ENCODE results near the gene EEF1AKMT2. TPM values are rescaled to one million over a fixed set of nuclear protein-coding genes. Genes with fewer than 3 reads are reported as not detected.

Gene EEF1AKMT2
- total RNA-seq, 1 experiment from 2014 or later = 31.1 TPM

DNA sequence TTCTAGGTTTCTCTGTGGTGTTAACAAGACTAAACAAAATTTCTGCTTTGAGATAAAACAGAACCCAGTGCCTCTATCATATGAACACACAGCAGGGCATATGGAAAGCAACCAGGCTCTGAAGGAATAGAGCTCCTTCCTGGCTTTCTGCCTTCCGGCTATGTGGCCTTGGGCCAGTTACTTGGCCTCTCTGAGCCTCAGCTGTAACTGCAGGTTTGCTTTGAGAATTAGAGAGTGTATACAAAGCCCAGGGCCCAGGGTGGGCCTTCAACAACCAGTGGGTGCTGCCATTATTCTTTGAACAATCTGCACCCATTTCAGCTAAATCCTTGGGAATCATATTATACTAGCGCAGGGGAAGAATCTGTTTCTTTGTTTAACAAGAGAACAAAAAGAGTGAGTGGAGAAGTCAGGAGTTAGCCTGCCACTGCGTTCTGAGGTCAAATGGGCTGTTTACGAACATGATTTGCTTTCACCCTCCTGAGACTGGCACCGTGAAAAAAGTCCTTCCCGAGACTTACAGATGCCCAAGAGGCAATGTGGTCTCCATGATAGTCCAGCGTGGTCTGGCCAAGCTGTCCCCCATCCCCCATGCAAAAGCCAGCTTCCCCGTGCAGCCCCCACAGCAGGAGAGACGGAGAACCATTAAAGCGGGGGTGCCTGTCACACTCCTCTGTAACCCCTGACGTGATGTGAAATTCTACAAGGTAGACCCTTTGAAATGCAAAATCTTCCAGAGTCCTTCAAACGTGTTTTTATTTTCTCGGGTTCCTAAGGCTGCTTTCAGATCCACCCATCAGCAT lies 52.4 kb downstream of the EEF1AKMT2 start:
- DNase-seq (ENCODE audit: low read depth) = no peak

GRCh38 chr10:124738441-124738840 lies 53.2 kb downstream of the EEF1AKMT2 start:
- DNase-seq (ENCODE audit: low read depth) = no peak

DNA sequence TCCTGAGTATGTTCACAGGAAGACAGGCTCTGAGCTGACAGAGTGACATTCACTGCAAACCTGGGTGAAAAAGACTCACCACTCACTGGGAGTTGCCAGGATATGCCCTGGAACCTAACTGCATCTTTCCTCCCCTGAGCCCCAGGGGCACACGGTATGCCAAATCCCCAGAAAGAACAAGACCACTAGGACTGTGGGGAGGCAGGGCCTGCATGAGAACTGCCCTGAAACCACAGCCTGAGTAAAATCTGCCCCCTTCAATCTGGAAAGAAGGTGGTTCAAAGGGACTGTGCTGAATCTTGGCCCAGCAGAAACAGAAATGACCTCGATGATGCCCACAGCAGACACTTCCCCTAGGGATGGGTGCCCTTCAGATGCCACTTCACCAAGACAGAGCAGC lies 54.0 kb downstream of the EEF1AKMT2 start:
- DNase-seq (ENCODE audit: low read depth) = no peak

DNA sequence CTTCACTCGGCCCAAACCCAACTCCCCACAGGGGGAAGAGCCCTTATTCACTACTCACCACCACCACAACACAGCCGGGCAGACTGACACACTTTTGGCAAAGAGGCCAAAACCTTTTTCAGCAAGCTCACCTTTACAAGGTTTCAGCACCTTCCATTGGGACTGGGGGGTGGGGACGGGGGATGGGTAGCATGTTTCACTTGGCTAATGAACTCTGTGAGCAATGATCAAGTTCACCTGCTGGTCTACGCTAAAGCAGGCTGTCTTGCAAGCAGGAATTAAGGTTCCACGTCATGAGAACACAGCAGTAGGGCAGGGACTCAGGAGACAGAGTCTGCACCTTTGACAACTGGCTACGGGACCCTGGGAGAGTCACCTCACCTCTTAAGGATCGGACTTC lies 54.5 kb downstream of the EEF1AKMT2 start:
- DNase-seq (ENCODE audit: low read depth) = no peak

- peak; percentile 83 for DNase-seq (ENCODE audit: low read depth)
Observed at GRCh38 chr10:124736491-124737136, 55.1 kb downstream of the EEF1AKMT2 start.

GRCh38 chr10:124735491-124736286 lies 56.0 kb downstream of the EEF1AKMT2 start:
- no peak for DNase-seq (ENCODE audit: low read depth)

- DNase-seq (ENCODE audit: low read depth) = no peak
Observed at GRCh38 chr10:124734311-124735166, 57.1 kb downstream of the EEF1AKMT2 start.

GRCh38 chr10:124733571-124734245 lies 58.0 kb downstream of the EEF1AKMT2 start:
- DNase-seq (ENCODE audit: low read depth) = no peak

- peak; percentile 75 for DNase-seq (ENCODE audit: low read depth)
Observed at GRCh38 chr10:124732931-124733570, 58.6 kb downstream of the EEF1AKMT2 start.

DNA sequence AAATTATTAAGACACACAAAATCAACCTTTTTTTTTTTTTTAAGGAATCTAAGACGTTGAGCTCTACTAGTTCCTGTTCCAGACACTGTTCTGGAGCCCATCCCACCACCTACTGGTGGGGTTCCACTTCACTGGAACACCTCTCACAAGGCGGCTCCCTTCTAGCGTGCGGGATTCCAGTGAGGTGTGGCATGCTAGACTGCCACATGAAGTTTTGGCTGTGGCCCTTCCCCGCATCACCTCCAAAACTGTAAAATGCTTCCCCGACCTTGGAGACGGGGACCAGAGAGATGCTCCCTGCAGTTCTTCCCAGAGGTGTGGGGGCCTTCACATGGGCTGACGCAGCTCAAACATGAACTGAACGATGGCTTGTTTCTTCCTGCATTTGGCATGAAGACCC lies 60.1 kb downstream of the EEF1AKMT2 start:
- no peak for DNase-seq (ENCODE audit: low read depth)

DNA sequence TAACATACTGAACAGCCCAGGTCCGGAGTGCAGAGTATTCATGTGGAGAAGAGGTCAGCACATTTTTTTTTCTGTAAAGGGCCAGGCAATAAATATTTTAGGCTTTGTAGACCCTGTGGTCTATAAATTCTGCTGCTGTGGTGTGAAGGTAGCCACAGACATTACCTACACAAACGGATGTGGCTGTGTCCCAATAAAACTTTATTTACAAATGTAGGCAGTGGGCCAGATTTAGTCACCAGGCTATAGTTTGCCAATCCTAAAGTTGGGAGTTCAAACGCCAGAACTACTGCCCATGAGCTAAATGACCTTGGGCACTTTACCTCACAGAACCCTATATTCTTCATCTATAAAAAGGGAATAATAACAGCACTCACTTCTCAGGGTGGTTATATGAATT lies 60.9 kb downstream of the EEF1AKMT2 start:
- DNase-seq (ENCODE audit: low read depth) = no peak

GRCh38 chr10:124728830-124729661 lies 62.6 kb downstream of the EEF1AKMT2 start:
- no peak for DNase-seq (ENCODE audit: low read depth)

DNA sequence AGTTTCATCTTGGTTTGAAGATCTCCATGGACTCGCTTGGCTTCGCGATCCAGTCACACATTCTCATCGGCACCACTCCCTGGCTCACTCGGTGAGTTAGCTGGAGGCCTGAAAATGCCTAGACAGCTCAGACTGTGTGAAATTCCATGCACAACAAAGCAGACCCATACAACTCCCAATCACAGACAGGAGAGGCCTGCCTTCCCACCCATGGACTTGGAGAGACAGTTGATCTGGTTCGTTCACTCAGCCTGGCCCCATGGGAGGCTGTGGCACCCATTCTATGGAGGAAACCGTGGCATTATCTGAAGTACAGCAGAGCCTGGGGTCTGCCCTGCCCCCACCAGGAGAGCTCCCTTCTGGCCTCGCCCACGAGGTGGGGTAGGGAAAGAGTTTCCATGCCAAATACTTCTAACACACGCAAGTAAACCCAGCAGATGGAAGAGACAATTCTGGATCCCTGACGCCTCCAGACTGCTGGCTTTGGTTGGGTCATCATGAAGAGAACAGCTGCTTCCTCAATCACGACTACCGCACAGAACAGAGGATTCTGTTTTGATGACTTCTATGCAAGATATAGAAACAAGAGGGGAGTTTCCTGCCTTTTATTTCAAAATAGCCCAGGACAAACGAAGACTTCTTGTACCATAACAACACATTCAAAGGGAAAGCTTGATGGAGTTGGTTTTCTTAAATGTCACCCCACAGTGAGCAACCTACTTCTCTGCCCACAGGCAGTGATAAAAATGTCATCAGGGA lies 63.4 kb downstream of the EEF1AKMT2 start:
- peak; percentile 18 for DNase-seq (ENCODE audit: low read depth)

GRCh38 chr10:124727361-124727960 lies 64.2 kb downstream of the EEF1AKMT2 start:
- no peak for DNase-seq (ENCODE audit: low read depth)

DNA sequence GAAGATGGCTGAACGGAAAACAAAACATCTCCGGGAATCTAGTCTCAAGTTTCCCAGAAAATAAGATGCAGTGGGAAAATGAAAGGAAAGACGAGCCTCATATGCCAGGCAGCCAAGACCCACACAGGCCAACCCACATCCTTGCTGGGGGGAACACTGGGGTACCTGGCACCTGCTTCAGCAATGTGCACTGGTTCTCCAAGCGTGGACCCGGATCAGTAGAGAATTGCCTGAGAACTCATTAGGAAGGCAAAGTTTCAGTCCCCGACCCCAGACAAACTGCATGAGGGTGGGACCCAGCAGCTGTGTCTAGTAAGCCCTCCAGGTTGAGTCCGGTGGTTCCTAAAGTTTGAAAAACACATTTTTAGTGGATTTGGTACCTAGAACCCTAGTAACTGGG lies 65.9 kb downstream of the EEF1AKMT2 start:
- no peak for DNase-seq (ENCODE audit: low read depth)

DNA sequence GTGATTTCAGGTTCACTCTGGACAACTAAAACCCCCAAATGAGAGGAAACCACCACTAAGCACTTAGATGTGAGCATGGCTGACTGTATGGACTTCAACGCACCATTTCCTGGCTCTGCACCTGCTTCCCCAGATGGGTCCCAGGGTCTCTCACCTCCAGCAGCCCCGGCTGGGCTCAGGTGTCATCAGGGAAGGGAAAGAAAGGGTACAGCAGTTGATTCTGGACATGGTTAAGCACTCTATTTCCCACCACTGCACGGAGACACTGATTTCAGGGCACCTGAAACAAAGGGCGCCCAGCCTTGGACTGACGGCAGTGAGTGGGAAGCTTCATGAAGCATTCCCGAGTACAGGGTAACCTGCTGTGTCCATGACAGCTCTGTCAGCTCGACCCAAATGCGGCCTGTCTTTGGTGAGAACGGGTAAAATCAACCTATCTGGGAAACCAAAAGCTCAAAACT lies 66.5 kb downstream of the EEF1AKMT2 start:
- DNase-seq (ENCODE audit: low read depth) = no peak

- peak; percentile 52 for DNase-seq (ENCODE audit: low read depth)
Observed at GRCh38 chr10:124724279-124725027, 67.2 kb downstream of the EEF1AKMT2 start.

Data from RPMI7951 (cell line).